Activated CD4-positive, alpha-beta T cell treated with anti-CD3 and anti-CD28 coated beads for 36 hours (primary cell): ENCODE data around the gene FAM151B. TPM values are rescaled to one million over a fixed set of nuclear protein-coding genes. Genes with fewer than 3 reads are reported as not detected.
A peak's percentile ranks its signal among the peaks of the same experiment; 100 is the strongest.
"Not testable (repeated sequence)": the region's sequence is repeated elsewhere in the genome, so short reads cannot be mapped to it uniquely, and the experiment has no call there.

Source experiments
- ATAC-seq: fragments of 200-7000 bp; cut with Tn5 transposase; one replicate; pipeline ENCODE4 v1.10.0; 2021; ENCODE audit warnings: mild to moderate bottlenecking, moderate library complexity
- CTCF ChIA-PET: fragments of 350-600 bp; sonication (Branson Sonifier 250); formaldehyde crosslinking; loops from one replicate; lab custom pipeline; 2021; ENCODE audit warnings: antibody characterized with exemption; lab: Charles Lee
- POLR2A ChIA-PET: fragments of 350-600 bp; sonication (Branson Sonifier 250); formaldehyde crosslinking; loops from one replicate; lab custom pipeline; 2021; ENCODE audit warnings: antibody characterized with exemption, inconsistent platforms; lab: Charles Lee
- DNase-seq: peaks from one replicate; pipeline ENCODE4 v3.0.0-alpha.2; 2020
- H3K27ac Mint-ChIP-seq: one replicate; pipeline ENCODE4 v1.8.0; 2021; ENCODE audit warnings: mixed read lengths
- H3K27me3 Mint-ChIP-seq: one replicate; pipeline ENCODE4 v1.8.0; 2021; ENCODE audit warnings: mixed read lengths
- H3K36me3 Mint-ChIP-seq: one replicate; pipeline ENCODE4 v1.8.0; 2021; ENCODE audit warnings: low read depth, mixed read lengths
- H3K4me1 Mint-ChIP-seq: one replicate; pipeline ENCODE4 v1.8.0; 2021; ENCODE audit warnings: mixed read lengths
- H3K4me3 Mint-ChIP-seq: one replicate; pipeline ENCODE4 v1.8.0; 2021; ENCODE audit warnings: mild to moderate bottlenecking, moderate library complexity, mixed read lengths
- H3K9me3 Mint-ChIP-seq: one replicate; pipeline ENCODE4 v1.8.0; 2021; ENCODE audit warnings: low read depth, mixed read lengths
- intact Hi-C, 2 experiments: fragments of 100-400 bp; cut with DNase I in 1 of 2; cut with micrococcal nuclease in 1 of 2; formaldehyde crosslinking; loops; one replicate each; pipeline versions ENCODE4 v1.14.2 to v1.15.1; 2022 to 2024; cut with DNase I, micrococcal nuclease
- total RNA-seq, 2 experiments: library from RNA; stranded (reverse); gene quantifications; one replicate each; pipeline ENCODE4 v1.2.3, GENCODE V29; 2021

The FAM151B gene
- total RNA-seq: under 1 TPM; 0.63 to 0.75 TPM

DNA sequence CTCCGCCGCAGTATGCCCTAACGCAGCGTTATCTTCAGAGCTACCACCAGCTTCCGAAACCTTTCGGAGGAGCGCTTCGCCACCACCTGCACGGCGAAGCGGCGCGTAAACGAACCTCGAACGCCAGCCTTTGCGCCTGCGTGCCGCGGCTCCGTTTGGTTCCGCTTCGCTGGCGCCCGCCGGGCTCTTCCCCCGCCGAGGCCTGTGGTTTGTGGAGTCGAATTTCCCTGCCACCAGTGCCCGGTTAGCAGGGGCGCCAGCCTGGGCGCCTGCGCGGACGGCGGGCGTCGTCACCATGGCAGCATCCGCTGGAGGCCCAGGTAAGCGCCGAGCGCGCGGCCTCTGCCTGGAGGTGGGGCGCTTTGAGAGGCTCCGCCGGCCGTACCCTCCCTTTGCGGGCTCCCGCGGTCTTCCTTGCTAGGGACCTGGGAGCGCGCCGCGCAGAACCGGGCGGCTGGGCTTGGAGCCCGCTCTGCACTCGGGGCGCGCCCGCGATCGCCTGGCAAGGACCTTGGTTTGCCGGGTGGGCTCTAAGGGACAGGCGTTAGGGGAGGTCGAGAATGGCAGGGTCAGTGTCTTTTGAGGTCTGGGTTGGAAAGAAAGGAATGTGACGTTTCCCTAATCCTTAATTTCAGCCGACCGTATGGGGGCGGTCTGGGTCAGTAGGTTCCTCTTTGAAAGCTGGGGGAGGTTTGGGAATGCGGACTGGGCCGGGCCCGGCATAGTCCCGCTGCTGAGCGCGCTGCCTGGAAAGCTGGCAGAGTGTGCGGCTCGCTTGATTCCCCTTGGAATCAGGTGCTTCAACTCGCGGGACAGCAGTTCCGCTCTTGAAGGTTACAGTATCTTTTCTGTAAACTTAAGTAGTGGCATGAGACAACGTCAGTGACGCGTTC lies at the start of gene FAM151B:
Gene FAM151B, plus strand, starts transcription at position 272 of the 893 bp plus-strand sequence. Its CDS starts 24 bp downstream, at position 296.
- intact Hi-C loops: loop anchor here (1.0 to 5.0 kb wide), 3 partner anchors 81 to 169 kb away; no protein-coding TSS in a partner anchor
- Mint-ChIP-seq H3K4me1 (peaks cover 19% of the 10 kb centered on the region), H3K27me3 (peaks cover 6% of the 10 kb centered on the region), H3K36me3 (peaks cover 4% of the 10 kb centered on the region), H3K27ac (peak within 1 kb of the TSS; percentile 55), H3K4me3 (peak within 1 kb of the TSS; percentile 78), H3K9me3 (peaks cover 6% of the 10 kb centered on the region)
- peak; percentile 96 for ATAC-seq
- ChIA-PET POLR2A (interaction anchor here (0.5 kb wide), 1 partner anchor 215 kb away, joined by 7 read pairs; no protein-coding TSS in a partner anchor), CTCF (interaction anchor here (0.6 to 1.2 kb wide), 2 partner anchors 184 to 398 kb away, joined by 3 to 4 read pairs; no protein-coding TSS in a partner anchor)
- peak; percentile 88 for DNase-seq

GRCh38 chr5:80438739-80439138 lies 49.2 kb upstream of the FAM151B start:
- ChIA-PET POLR2A (no interaction called here), CTCF (no interaction called here)
- Mint-ChIP-seq H3K9me3 (no peaks in the 10 kb centered on the region), H3K36me3 (peaks cover 32% of the 10 kb centered on the region), H3K27ac (no peak overlapping the region), H3K4me1 (no peaks in the 10 kb centered on the region), H3K4me3 (no peak overlapping the region), H3K27me3 (no peaks in the 10 kb centered on the region)
- no peak for DNase-seq
- intact Hi-C loops: no loop called here
- ATAC-seq: no peak

DNA sequence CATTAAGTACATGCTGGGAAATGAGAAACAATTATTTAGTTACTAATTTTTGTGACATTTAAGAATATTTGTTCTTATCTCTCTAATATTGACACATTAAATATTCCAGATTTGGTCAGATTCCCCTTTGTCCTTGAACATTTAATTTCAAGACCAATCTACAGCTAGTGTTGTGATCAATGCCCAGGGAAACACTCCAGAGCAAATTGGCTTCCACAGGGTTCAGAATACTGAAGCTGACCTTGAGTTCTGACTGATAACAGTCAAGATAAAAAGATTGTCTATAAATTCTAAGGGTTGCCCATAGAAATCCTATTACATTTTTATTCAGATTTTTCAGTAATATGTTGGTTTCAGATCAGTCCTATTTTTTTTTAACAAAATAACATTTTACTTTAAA lies 48.7 kb upstream of the FAM151B start:
- CTCF ChIA-PET: no interaction called here
- H3K9me3 Mint-ChIP-seq: no peaks in the 10 kb centered on the region
- H3K36me3 Mint-ChIP-seq: peaks cover 32% of the 10 kb centered on the region
- H3K27me3 Mint-ChIP-seq: no peaks in the 10 kb centered on the region
- POLR2A ChIA-PET: no interaction called here
- no peak for ATAC-seq
- intact Hi-C loops: no loop called here
- no peak for DNase-seq
- H3K27ac Mint-ChIP-seq: no peak overlapping the region
- no peak overlapping the region for H3K4me3 Mint-ChIP-seq
- H3K4me1 Mint-ChIP-seq: no peaks in the 10 kb centered on the region

DNA sequence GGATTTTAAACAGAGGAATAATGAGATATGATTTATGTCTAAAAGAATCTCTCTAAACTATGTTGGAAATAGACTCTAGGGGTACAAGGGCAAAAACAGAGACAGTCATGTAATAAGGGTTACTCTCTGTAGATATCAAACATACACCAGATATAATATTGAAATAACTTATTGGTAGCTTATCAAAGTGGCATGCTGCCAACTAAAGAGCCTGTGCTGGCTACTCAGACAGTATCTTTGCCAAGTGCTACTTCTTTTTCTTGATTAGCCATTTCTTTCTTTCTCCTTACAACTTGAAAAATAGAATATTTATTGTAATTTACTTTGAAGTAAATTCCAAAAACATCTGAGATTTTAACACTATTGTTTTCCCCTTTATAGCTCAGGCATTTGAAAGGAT lies 45.2 kb upstream of the FAM151B start:
- ATAC-seq: no peak
- Mint-ChIP-seq H3K36me3 (peaks cover 14% of the 10 kb centered on the region), H3K27ac (no peak overlapping the region), H3K4me3 (no peak overlapping the region), H3K27me3 (no peaks in the 10 kb centered on the region), H3K9me3 (no peaks in the 10 kb centered on the region), H3K4me1 (peaks cover 2% of the 10 kb centered on the region)
- ChIA-PET CTCF (interaction anchor here (1.0 kb wide), 1 partner anchor 17 kb away, joined by 3 read pairs; no protein-coding TSS in a partner anchor), POLR2A (no interaction called here)
- intact Hi-C loops: no loop called here
- DNase-seq: no peak

- POLR2A ChIA-PET: no interaction called here
- CTCF ChIA-PET: interaction anchor here (1.2 to 1.4 kb wide), 2 partner anchors 27 to 109 kb away, joined by 3 to 4 read pairs; no protein-coding TSS in a partner anchor
- no peak for ATAC-seq
These were observed 34.5 kb upstream of the FAM151B start for GRCh38 chr5:80453366-80453765.

GRCh38 chr5:80463269-80463668 lies 24.6 kb upstream of the FAM151B start:
- ChIA-PET POLR2A (no interaction called here), CTCF (no interaction called here)
- ATAC-seq (no peak), DNase-seq (no peak)
- intact Hi-C loops: no loop called here
- Mint-ChIP-seq H3K4me1 (no peaks in the 10 kb centered on the region), H3K36me3 (peaks cover 58% of the 10 kb centered on the region), H3K4me3 (no peak overlapping the region), H3K27me3 (no peaks in the 10 kb centered on the region), H3K9me3 (peaks cover 21% of the 10 kb centered on the region), H3K27ac (no peak overlapping the region)

More at GRCh38 chr5:80453366-80453765, 34.5 kb upstream of the FAM151B start:
- no peak for DNase-seq
- intact Hi-C loops: no loop called here
- Mint-ChIP-seq H3K27me3 (no peaks in the 10 kb centered on the region), H3K36me3 (peaks cover 27% of the 10 kb centered on the region), H3K4me3 (no peak overlapping the region), H3K4me1 (no peaks in the 10 kb centered on the region), H3K27ac (no peak overlapping the region), H3K9me3 (no peaks in the 10 kb centered on the region)

GRCh38 chr5:80466669-80467485 lies 21.0 kb upstream of the FAM151B start:
- CTCF ChIA-PET: interaction anchor here (0.6 to 3.5 kb wide), 3 partner anchors 14 to 87 kb away, joined by 3 to 14 read pairs (median 3); no protein-coding TSS in a partner anchor
- Mint-ChIP-seq H3K4me3 (no peak overlapping the region), H3K27me3 (no peaks in the 10 kb centered on the region), H3K27ac (no peak overlapping the region), H3K4me1 (no peaks in the 10 kb centered on the region), H3K36me3 (peaks cover 60% of the 10 kb centered on the region), H3K9me3 (peaks cover 32% of the 10 kb centered on the region)
- no peak for DNase-seq
- POLR2A ChIA-PET: no interaction called here
- intact Hi-C loops: no loop called here
- ATAC-seq: no peak

- Mint-ChIP-seq H3K27me3 (no peaks in the 10 kb centered on the region), H3K4me3 (no peak overlapping the region), H3K4me1 (no peaks in the 10 kb centered on the region), H3K27ac (no peak overlapping the region), H3K9me3 (peaks cover 25% of the 10 kb centered on the region), H3K36me3 (peaks cover 49% of the 10 kb centered on the region)
- ChIA-PET CTCF (interaction anchor here (3.5 kb wide), 1 partner anchor 13 kb away, joined by 14 read pairs; no protein-coding TSS in a partner anchor), POLR2A (no interaction called here)
- DNase-seq (no peak), ATAC-seq (no peak)
- intact Hi-C loops: no loop called here
These were observed 19.8 kb upstream of the FAM151B start for GRCh38 chr5:80468131-80468530.

- Mint-ChIP-seq H3K9me3 (peaks cover 14% of the 10 kb centered on the region), H3K36me3 (peaks cover 38% of the 10 kb centered on the region)
- H3K27me3 Mint-ChIP-seq, H3K27ac Mint-ChIP-seq, ATAC-seq, H3K4me1 Mint-ChIP-seq, DNase-seq, POLR2A ChIA-PET, intact Hi-C loops, H3K4me3 Mint-ChIP-seq: not testable (repeated sequence)
- CTCF ChIA-PET: interaction anchor here (1.2 kb wide), 1 partner anchor 10 kb away, joined by 3 read pairs; no protein-coding TSS in a partner anchor
These were observed 17.3 kb upstream of the FAM151B start for GRCh38 chr5:80470631-80471030.

- Mint-ChIP-seq H3K27ac (no peak overlapping the region), H3K27me3 (no peaks in the 10 kb centered on the region), H3K36me3 (peaks cover 23% of the 10 kb centered on the region), H3K4me3 (no peak overlapping the region), H3K4me1 (no peaks in the 10 kb centered on the region), H3K9me3 (peaks cover 8% of the 10 kb centered on the region)
- intact Hi-C loops: no loop called here
- ATAC-seq: no peak
- POLR2A ChIA-PET: no interaction called here
- CTCF ChIA-PET: no interaction called here
- no peak for DNase-seq
These were observed 13.0 kb upstream of the FAM151B start for GRCh38 chr5:80474929-80475328.

DNA sequence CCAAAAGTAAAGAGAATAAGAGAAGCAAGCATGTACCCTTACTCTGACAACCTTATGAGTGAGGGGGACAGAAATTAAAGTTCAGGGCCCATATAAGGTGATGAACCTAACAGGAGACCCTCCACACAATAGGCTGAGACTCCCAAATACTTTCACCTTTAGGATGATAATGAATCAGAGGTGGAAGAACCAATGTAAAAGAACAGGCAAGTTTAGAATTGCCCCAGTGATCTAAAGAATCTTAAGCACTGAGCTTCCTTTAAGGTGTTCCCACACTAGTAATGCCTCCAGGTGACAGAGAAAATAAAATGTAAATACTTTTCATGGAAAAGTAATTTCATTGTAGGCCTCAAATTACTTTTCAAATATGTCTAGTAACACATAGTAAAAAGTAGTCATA lies 8.2 kb upstream of the FAM151B start:
- Mint-ChIP-seq H3K4me1 (no peaks in the 10 kb centered on the region), H3K27ac (no peak overlapping the region), H3K27me3 (no peaks in the 10 kb centered on the region), H3K9me3 (peaks cover 15% of the 10 kb centered on the region), H3K36me3 (peaks cover 18% of the 10 kb centered on the region), H3K4me3 (no peak overlapping the region)
- POLR2A ChIA-PET: no interaction called here
- intact Hi-C loops: loop anchor here in 1 of 2 experiments (2.0 to 5.0 kb wide), 2 partner anchors 193 to 513 kb away; no protein-coding TSS in a partner anchor
- no peak for ATAC-seq
- no peak for DNase-seq
- CTCF ChIA-PET: interaction anchor here (0.9 to 2.2 kb wide), 4 partner anchors 12 to 53 kb away, joined by 3 to 14 read pairs (median 4); no protein-coding TSS in a partner anchor
